Progenitor cell of endocrine pancreas (in vitro differentiated cells): ENCODE results near the gene GTF3C1. TPM values are rescaled to one million over a fixed set of nuclear protein-coding genes. Genes with fewer than 3 reads are reported as not detected.

Experiments used
- DNase-seq: peaks from one replicate; pipeline ENCODE4 v3.0.0; 2021; ENCODE audit warnings: low spot score; ENCODE audit not compliant: unreplicated experiment
- H3K27ac Mint-ChIP-seq: 2 replicates; pipeline ENCODE4 v1.8.0; 2021; ENCODE audit warnings: mild to moderate bottlenecking, moderate library complexity, mixed read lengths
- H3K27me3 Mint-ChIP-seq: 2 replicates; pipeline ENCODE4 v1.8.0; 2021; ENCODE audit warnings: mixed read lengths
- H3K36me3 Mint-ChIP-seq: 2 replicates; pipeline ENCODE4 v1.8.0; 2022; ENCODE audit warnings: mixed read lengths; ENCODE audit not compliant: insufficient read depth
- H3K4me1 Mint-ChIP-seq: 2 replicates; pipeline ENCODE4 v1.8.0; 2021; ENCODE audit warnings: low read depth, mixed read lengths
- H3K4me3 Mint-ChIP-seq: 2 replicates; pipeline ENCODE4 v1.8.0; 2021; ENCODE audit warnings: low read depth, mild to moderate bottlenecking, moderate library complexity, mixed read lengths
- H3K9me3 Mint-ChIP-seq: 2 replicates; pipeline ENCODE4 v1.8.0; 2021; ENCODE audit warnings: low read depth, mixed read lengths
- CTCF ChIP-seq: fragments of 200-600 bp; sonication (generic); IDR thresholded peaks from one replicate; pipeline ENCODE4 v1.5.0; 2021; ENCODE audit warnings: antibody characterized with exemption, mild to moderate bottlenecking; ENCODE audit not compliant: unreplicated experiment
- total RNA-seq: library from RNA; stranded (reverse); gene quantifications from 2 replicates; pipeline ENCODE4 v1.2.1, GENCODE V29; 2021

The GTF3C1 gene
- total RNA-seq, 1 donor from 2014 or later, result 106 TPM

- no peaks in the 10 kb centered on the region for H3K9me3 Mint-ChIP-seq
- no peak overlapping the region for H3K4me3 Mint-ChIP-seq
- H3K4me1 Mint-ChIP-seq, result no peaks in the 10 kb centered on the region
- no peak for DNase-seq
- H3K27me3 Mint-ChIP-seq, result no peaks in the 10 kb centered on the region
- H3K36me3 Mint-ChIP-seq, result peaks cover 27% of the 10 kb centered on the region
- H3K27ac Mint-ChIP-seq, result no peak overlapping the region
- no peak for TF ChIP-seq CTCF
Measured at GRCh38 chr16:27503662-27504061, 46.1 kb downstream of the GTF3C1 start.

GRCh38 chr16:27500801-27501200 lies 48.9 kb downstream of the GTF3C1 start:
- no peaks in the 10 kb centered on the region for H3K9me3 Mint-ChIP-seq
- TF ChIP-seq CTCF, result no peak
- no peaks in the 10 kb centered on the region for H3K27me3 Mint-ChIP-seq
- no peak overlapping the region for H3K4me3 Mint-ChIP-seq
- no peak for DNase-seq
- H3K27ac Mint-ChIP-seq, result no peak overlapping the region
- no peaks in the 10 kb centered on the region for H3K4me1 Mint-ChIP-seq
- peaks cover 30% of the 10 kb centered on the region for H3K36me3 Mint-ChIP-seq

- Mint-ChIP-seq H3K36me3 (peaks cover 30% of the 10 kb centered on the region), H3K27ac (no peak overlapping the region), H3K4me3 (no peak overlapping the region), H3K4me1 (no peaks in the 10 kb centered on the region), H3K9me3 (no peaks in the 10 kb centered on the region), H3K27me3 (no peaks in the 10 kb centered on the region)
- DNase-seq, result no peak
- no peak for TF ChIP-seq CTCF
Measured at GRCh38 chr16:27499659-27500055, 50.1 kb downstream of the GTF3C1 start.

- H3K36me3 Mint-ChIP-seq, result peaks cover 33% of the 10 kb centered on the region
- no peaks in the 10 kb centered on the region for H3K9me3 Mint-ChIP-seq
- TF ChIP-seq CTCF, result no peak
Measured at GRCh38 chr16:27498916-27499658, 50.6 kb downstream of the GTF3C1 start.

GRCh38 chr16:27498031-27498825 lies 51.5 kb downstream of the GTF3C1 start:
- DNase-seq, result no peak
- Mint-ChIP-seq H3K9me3 (no peaks in the 10 kb centered on the region), H3K36me3 (peaks cover 27% of the 10 kb centered on the region), H3K4me3 (no peak overlapping the region), H3K27me3 (no peaks in the 10 kb centered on the region), H3K27ac (no peak overlapping the region), H3K4me1 (no peaks in the 10 kb centered on the region)
- no peak for TF ChIP-seq CTCF

More at GRCh38 chr16:27498916-27499658, 50.6 kb downstream of the GTF3C1 start:
- Mint-ChIP-seq H3K4me3 (no peak overlapping the region), H3K4me1 (no peaks in the 10 kb centered on the region), H3K27ac (no peak overlapping the region), H3K27me3 (no peaks in the 10 kb centered on the region)
- no peak for DNase-seq
